Naive B cell (primary cell): Measurements from ENCODE around the gene SVEP1. TPM values are rescaled to one million over a fixed set of nuclear protein-coding genes. Genes with fewer than 3 reads are reported as not detected.

Experiments
- ATAC-seq, 2 donors: fragments of 150-1000 bp; cut with Tn5 transposase; 2 replicates each; pipeline ENCODE4 v1.10.0; 2021; ENCODE audit warnings: low read depth in 2 of 2, mild to moderate bottlenecking in 2 of 2, moderate library complexity in 2 of 2
- DNase-seq: peaks from one replicate; pipeline ENCODE4 v3.0.0; 2022
- H3K27ac Mint-ChIP-seq, 6 donors: one replicate each; pipeline ENCODE4 v1.8.0; 2020 to 2022; ENCODE audit warnings: mild to moderate bottlenecking in 6 of 6, mixed read lengths in 6 of 6, moderate library complexity in 5 of 6, inconsistent platforms in 2 of 6
- H3K27me3 Mint-ChIP-seq, 3 donors: one replicate each; pipeline ENCODE4 v1.8.0; 2021 to 2022; ENCODE audit warnings: mixed read lengths in 3 of 3, mild to moderate bottlenecking in 1 of 3
- H3K36me3 Mint-ChIP-seq, 2 donors: one replicate each; pipeline ENCODE4 v1.8.0; 2020 to 2022; ENCODE audit warnings: mixed read lengths in 2 of 2, inconsistent platforms in 1 of 2, mild to moderate bottlenecking in 1 of 2
- H3K4me1 Mint-ChIP-seq, 3 donors: one replicate each; pipeline ENCODE4 v1.8.0; 2020 to 2022; ENCODE audit warnings: mixed read lengths in 3 of 3, inconsistent platforms in 1 of 3, mild to moderate bottlenecking in 1 of 3, moderate library complexity in 1 of 3
- H3K4me3 Mint-ChIP-seq, 8 donors: one replicate each; pipeline ENCODE4 v1.8.0; 2020 to 2022; ENCODE audit warnings: mild to moderate bottlenecking in 8 of 8, mixed read lengths in 8 of 8, moderate library complexity in 8 of 8, inconsistent platforms in 2 of 8
- H3K9me3 Mint-ChIP-seq, 7 donors: one replicate each; pipeline ENCODE4 v1.8.0; 2020 to 2022; ENCODE audit warnings: mixed read lengths in 7 of 7, mild to moderate bottlenecking in 5 of 7, inconsistent platforms in 2 of 7, moderate library complexity in 1 of 7
- polyA plus RNA-seq, 6 donors: library from polyadenylated mRNA; unstranded; fragments of 300-500 nt; fragmentation: Illumina TruSeq; gene quantifications; one replicate each; pipeline ENCODE4 v1.2.3, GENCODE V29; 2021; ENCODE audit warnings: low read depth in 6 of 6

The SVEP1 gene
- polyA plus RNA-seq, 6 donors from 2014 or later, result not detected

DNA sequence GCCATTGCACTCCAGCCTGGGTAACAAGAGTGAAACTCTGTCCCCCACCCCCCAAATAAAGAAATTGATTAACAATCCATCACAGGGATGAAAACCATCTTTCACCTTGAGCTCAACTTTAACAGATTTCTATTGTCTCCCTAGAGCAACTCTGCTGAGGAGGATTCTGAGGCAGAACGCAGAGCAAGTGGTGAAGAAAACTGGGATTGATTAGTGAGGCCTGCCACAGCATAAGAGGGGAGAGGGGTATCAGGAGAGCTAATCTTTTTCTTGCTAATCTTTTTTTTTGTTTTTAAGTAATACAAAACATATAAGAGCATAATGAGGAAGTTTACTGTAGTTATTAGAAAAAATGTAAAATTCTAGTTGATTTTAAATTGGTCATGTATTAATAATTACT is 250.8 kb downstream of the SVEP1 start:
- H3K27me3 Mint-ChIP-seq, result peaks cover 0 to 5% (median 0%) of the 10 kb centered on the region in 3 donors
- H3K4me3 Mint-ChIP-seq, result no peak overlapping the region
- no peaks in the 10 kb centered on the region for H3K9me3 Mint-ChIP-seq
- no peaks in the 10 kb centered on the region for H3K36me3 Mint-ChIP-seq
- H3K27ac Mint-ChIP-seq, result no peak overlapping the region
- ATAC-seq (no peak), DNase-seq (no peak)
- H3K4me1 Mint-ChIP-seq, result peaks cover 0 to under 1% (median 0%) of the 10 kb centered on the region in 3 donors

DNA sequence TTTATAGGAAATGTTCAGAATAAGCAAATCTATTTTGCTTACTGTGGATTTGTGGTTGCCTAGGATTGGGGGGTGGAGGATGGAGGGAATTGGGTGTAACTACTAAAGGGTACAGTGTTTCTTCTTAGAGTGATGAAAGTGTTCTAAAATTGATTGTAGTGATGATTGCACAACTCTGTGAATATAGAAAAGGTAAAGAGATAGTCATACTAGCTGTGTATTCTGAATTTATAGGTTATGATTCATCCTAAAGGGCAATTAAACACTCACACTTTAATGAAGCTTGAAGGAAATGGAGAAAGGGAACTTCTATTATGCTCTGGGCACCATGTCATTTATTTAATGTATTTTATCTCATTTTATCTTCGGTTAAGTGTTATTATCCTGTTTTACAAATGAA is 251.8 kb downstream of the SVEP1 start:
- ATAC-seq (no peak), DNase-seq (no peak)
- H3K36me3 Mint-ChIP-seq, result no peaks in the 10 kb centered on the region
- H3K4me3 Mint-ChIP-seq, result no peak overlapping the region
- no peaks in the 10 kb centered on the region for H3K4me1 Mint-ChIP-seq
- no peaks in the 10 kb centered on the region for H3K9me3 Mint-ChIP-seq
- no peak overlapping the region for H3K27ac Mint-ChIP-seq
- peaks cover 0 to 6% (median 5%) of the 10 kb centered on the region in 3 donors for H3K27me3 Mint-ChIP-seq

DNA sequence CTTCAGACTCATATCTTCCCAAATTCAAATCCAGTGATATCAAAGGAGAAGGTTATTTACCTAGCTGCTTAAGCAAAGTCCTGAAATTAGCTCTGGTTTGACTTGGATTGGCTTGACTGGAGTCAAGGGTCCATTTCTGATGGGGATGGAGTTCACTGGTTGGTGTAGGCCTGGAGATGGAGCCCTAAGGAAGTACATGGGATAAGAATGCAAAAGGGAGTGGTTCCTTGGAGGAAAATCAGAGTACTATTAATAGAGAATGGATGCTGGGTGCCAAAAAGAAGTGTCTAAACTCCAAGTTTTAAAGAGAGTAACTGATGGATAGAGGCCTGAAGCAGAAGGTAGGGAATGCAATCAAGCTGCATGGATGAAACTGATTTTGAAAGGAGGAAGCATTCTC is 255.7 kb downstream of the SVEP1 start:
- Mint-ChIP-seq H3K36me3 (no peaks in the 10 kb centered on the region), H3K9me3 (no peaks in the 10 kb centered on the region), H3K27ac (no peak overlapping the region), H3K4me1 (no peaks in the 10 kb centered on the region), H3K27me3 (peaks cover 0 to 6% (median 0%) of the 10 kb centered on the region in 3 donors), H3K4me3 (no peak overlapping the region)
- DNase-seq (no peak), ATAC-seq (no peak)

DNA sequence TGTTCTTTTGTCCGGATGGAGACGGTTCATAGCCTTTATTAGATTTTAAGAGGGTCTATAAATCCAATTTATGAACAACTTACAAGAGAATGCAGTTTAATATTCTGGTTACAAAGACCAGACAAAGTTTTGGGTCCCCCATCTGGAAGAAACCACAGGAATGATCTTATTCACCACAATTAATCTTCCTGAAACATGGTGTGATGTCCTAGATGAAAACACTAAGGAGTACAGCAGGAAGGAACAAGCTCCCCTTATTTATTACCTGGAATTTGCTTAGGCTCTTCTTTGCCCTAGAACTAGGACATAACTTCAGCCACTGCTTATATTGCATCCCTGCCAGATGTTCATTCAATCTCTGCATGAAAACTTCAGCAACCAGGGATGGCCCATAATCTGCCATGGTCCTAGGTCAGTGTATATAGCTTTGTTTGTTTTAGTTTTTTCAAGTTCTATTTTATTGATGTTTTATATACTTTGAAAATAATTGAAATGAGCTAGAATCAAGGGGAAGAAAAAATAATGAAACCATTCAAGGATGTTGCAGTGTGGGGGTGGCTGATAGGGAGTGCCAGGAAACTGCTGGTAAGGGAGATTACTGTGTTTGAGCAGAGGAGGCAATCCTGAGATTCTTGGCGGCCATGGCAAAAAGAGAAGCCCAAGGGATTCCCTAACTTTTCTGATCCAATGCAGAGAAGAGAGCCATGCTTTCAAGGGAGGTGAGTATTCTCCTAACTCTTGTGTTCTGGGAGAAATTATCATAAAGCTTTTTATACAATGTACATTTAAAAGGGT is 258.7 kb downstream of the SVEP1 start:
- peaks cover 9 to 10% (median 10%) of the 10 kb centered on the region in 3 donors for H3K4me1 Mint-ChIP-seq

DNA sequence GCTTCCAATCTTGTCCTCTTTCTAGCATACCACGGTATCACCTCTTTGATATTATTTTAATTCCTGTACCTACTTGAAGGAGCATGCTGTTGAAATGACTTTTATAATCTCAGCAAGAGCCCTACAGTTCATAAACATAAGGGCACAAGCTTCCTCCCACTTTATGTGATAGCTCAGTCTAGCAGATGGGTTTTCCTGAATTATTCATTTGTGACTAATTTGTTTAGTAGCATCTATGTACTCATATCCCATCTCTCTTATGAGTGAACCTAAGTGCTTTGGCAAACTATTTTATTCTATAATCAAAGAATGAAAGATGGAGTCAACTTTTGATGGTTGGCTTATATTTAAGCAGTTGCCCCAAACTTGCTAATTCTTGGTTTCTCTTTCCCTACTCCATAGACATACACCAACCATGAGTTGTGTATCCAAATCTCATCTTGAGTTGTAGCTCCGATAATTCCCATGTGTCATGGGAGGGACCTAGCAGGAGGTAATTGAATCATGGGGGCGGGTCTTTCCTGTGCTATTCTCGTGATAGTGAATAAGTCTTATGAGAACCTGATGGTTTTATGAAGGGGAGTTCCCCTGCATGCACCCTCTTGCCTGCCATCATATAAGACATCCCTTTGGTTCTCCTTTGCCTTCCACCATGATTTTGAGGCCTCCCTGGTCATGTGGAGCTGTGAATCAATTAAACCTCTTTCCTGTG is 259.6 kb downstream of the SVEP1 start:
- Mint-ChIP-seq H3K27me3 (peaks cover 0 to 6% (median 0%) of the 10 kb centered on the region in 3 donors), H3K9me3 (no peaks in the 10 kb centered on the region), H3K4me1 (peaks cover 9 to 10% (median 10%) of the 10 kb centered on the region in 3 donors)

More for the DNA sequence above, 258.7 kb downstream of the SVEP1 start:
- Mint-ChIP-seq H3K36me3 (no peaks in the 10 kb centered on the region), H3K9me3 (no peaks in the 10 kb centered on the region), H3K27me3 (peaks cover 0 to 6% (median 0%) of the 10 kb centered on the region in 3 donors), H3K27ac (no peak overlapping the region), H3K4me3 (no peak overlapping the region)
- ATAC-seq (no peak), DNase-seq (no peak)

DNA sequence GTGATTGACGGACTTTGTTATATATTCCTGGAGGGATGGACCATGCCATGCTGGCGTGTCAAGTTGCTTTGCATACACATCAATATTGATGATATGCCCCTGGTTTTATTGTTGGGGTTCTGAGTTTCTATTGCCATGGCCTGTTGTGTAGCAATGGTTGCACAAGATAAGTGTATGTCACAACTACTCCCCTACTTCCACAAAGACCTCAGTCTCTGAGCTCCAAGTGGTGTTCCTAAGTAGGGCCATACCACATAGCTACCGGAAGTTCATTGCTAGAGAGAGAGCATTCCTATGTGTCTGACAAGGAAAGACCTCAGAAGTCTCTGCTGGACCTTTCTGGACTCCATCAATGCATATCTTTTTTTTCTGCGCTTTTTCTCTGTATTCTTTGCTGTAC is 261.6 kb downstream of the SVEP1 start:
- Mint-ChIP-seq H3K27ac (no peak overlapping the region), H3K27me3 (peaks cover 0 to 2% (median 0%) of the 10 kb centered on the region in 3 donors), H3K4me1 (peaks cover 9 to 10% (median 10%) of the 10 kb centered on the region in 3 donors)

More for the DNA sequence above, 259.6 kb downstream of the SVEP1 start:
- ATAC-seq (no peak), DNase-seq (no peak)
- H3K36me3 Mint-ChIP-seq, result no peaks in the 10 kb centered on the region
- no peak overlapping the region for H3K27ac Mint-ChIP-seq
- no peak overlapping the region for H3K4me3 Mint-ChIP-seq

DNA sequence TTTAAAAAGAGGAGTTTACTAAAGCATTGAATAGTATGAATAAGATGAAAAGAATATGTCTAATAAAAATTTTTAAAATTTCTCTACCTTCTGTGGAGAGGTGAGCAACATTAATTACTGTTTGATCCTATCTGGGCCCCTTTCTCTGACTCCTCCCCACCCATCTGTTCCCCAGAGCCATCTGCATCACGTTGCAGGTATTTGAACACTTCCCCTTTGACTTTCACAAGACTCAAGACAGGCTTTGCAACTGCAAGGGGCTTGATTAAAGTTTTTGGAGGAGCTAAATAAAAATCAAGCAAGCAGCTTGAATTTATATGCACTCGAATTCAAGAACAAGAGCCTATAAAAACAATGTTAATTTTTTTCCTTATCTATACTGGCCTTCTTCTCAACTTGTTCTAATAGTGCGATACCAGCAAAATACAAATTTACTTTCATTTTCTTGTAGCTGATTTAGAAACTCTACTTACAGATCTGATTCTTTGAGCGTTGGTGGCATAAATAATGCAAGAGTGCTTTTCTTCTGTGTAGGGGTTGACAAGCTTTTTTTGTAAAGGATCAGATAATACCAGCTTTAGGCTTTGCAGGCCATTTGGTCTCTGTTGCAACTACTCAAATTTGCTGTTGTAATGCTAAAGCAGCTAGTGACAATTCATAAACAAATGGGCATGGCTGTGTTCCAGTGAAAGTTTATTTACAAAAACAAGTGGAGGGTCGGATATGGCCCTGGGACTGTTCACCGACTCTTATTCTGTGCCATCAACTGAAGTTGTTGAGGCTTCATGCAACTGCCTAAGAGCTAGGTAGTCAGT is 263.1 kb downstream of the SVEP1 start:
- H3K27me3 Mint-ChIP-seq, result no peaks in the 10 kb centered on the region

More for the DNA sequence above, 261.6 kb downstream of the SVEP1 start:
- H3K9me3 Mint-ChIP-seq, result peaks cover 0 to 5% (median 1%) of the 10 kb centered on the region in 7 donors
- ATAC-seq (no peak), DNase-seq (no peak)
- no peaks in the 10 kb centered on the region for H3K36me3 Mint-ChIP-seq
- H3K4me3 Mint-ChIP-seq, result peak overlapping the region in 1 of 8 donors; percentile 16

More for the DNA sequence above, 263.1 kb downstream of the SVEP1 start:
- H3K4me1 Mint-ChIP-seq, result peaks cover 9 to 10% (median 10%) of the 10 kb centered on the region in 3 donors
- H3K4me3 Mint-ChIP-seq, result peak overlapping the region; percentile 66 to 87 (median 82)
- peak overlapping the region in 4 of 6 donors; percentile 8 to 88 (median 22) for H3K27ac Mint-ChIP-seq
- peaks cover 0 to 16% (median 9%) of the 10 kb centered on the region in 7 donors for H3K9me3 Mint-ChIP-seq
- peak; percentile 86 to 98 for ATAC-seq
- peaks cover 0 to 5% of the 10 kb centered on the region in 2 donors for H3K36me3 Mint-ChIP-seq
- peak; percentile 10 for DNase-seq

Other genes with a start within 250 kb of the SVEP1 start
- not detected for gene TXNDC8, start 241.9 kb downstream of the SVEP1 start, polyA plus RNA-seq
- not detected for gene MUSK, start 89.0 kb upstream of the SVEP1 start, polyA plus RNA-seq